Right ventricle myocardium superior (tissue), 1 donor: ENCODE results near the gene ETDC. TPM values are rescaled to one million over a fixed set of nuclear protein-coding genes. Genes with fewer than 3 reads are reported as not detected.

ENCODE experiments used
- ATAC-seq: fragments of 200-7000 bp; cut with Tn5 transposase; one replicate; pipeline ENCODE4 v1.9.1; 2020; ENCODE audit warnings: mild to moderate bottlenecking; ENCODE audit not compliant: poor library complexity
- DNase-seq: peaks from one replicate; pipeline ENCODE4 v3.0.0-alpha.2; 2020
- intact Hi-C: fragments of 100-400 bp; cut with DNase I; formaldehyde crosslinking; loops from one replicate; pipeline ENCODE4 v1.11.2; 2022
- total RNA-seq: library from RNA; stranded (reverse); fragmentation: NEBNext Ultra II Directional; extraction: Animal tissue kit (Norgen Biotek cat#: 25700); gene quantifications from one replicate; pipeline ENCODE4 v1.2.1, GENCODE V29; 2021
- donor health status: DM: no; HTN: yes; CAD: no; lungs with severe emphysema.

The ETDC gene
- total RNA-seq, 1 donor from 2014 or later: not detected

DNA sequence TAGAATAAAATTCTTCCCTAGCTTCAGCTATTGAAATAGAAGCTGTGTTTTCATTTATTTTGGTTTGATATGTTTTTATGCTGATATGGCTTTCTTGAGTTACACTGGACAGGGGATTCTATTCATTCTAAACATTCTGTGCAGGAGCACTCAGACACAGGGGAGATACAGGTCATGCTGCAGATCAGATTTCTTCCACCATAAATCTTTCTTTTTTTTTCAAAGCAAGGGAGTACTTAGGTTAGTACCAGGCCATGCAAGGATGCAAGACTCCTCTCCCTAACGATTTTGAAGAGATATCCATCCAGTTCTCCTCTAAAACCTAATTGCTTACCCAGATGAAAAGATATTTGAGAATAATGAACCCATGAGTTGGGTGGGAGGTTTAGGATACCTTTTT, 21.4 kb downstream of the ETDC start:
- DNase-seq (no peak), ATAC-seq (no peak)
- intact Hi-C loops: no loop called here

DNA sequence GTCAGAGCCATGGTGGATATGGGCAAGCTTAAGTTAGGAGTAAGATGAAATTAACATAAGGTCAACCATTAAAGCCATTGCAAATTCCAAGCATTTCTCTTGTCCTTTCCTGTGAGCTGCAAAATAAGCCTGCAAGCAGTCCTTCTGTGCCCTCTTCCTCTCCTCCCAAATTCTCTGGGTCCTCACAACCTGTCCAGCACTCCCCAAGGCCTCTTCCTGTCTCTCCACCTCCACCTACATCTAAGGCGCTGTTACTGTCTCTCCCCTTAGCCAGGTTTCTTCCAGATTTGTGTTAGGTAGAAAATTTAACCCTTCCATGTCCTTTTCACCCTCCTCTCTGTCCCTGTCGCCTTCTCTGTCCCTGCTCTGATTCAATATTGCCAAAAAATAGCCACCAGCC, 22.2 kb downstream of the ETDC start:
- ATAC-seq (no peak), DNase-seq (no peak)
- intact Hi-C loops: no loop called here

DNA sequence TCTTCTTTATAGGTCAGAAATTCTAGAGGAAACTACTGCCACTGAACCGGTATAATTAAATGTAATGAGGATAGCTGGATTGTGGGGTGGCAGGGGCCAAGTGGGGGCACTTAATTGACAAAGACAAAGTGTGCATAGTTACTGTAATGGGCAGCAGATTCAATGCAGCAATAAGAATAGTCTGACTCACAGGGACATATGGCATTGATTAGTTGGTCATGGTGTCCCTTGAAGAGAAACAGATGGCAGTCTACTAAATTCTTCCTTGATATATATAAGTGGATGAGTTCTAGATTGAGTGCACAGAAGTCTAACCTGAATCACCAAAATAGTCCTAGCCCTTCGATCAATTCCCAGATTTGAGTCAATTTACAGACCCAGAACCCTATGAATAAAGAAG, 31.6 kb downstream of the ETDC start:
- intact Hi-C loops: no loop called here
- DNase-seq (no peak), ATAC-seq (no peak)

DNA sequence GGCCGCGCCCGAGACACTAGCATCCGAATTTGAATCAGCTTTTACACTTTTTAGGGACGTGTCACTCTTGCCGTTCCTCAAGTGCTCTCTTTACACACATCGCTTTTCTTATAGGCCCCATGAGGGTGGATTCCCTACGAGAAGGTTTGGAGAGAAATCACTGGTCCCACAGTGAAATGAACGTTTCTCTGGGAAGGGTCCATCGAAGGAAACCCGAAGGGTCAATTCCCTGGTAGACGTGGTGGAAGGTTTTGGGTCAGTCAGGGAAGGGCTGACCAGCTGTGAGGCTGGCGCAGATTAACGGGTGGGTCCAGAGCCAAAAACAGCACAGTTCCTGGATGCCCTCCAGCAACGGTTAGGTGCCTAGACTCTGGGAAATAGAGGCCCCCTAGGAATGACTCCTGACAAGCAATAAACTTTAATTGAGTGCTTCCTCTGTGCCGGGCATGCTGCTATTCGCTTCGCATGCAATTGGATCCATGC, 35.9 kb downstream of the ETDC start:
- DNase-seq (peak; percentile 57), ATAC-seq (peak; percentile 50)
- intact Hi-C loops: no loop called here

DNA sequence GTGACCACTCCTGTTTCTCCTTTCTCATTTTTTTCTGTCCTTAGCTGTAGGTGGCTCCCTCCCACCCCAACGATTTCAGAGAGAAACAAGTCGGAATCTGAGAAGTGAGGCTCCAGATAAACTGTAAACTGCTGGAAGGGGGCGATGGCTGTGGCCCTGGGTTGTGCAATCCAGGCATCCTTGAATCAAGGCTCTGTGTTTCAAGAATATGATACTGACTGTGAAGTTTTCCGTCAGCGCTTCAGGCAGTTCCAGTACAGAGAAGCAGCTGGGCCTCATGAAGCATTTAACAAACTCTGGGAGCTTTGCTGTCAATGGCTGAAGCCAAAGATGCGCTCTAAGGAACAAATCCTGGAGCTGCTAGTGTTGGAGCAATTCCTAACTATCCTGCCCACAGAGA, 37.7 kb downstream of the ETDC start:
- intact Hi-C loops: no loop called here
- no peak for ATAC-seq
- DNase-seq: peak; percentile 37

DNA sequence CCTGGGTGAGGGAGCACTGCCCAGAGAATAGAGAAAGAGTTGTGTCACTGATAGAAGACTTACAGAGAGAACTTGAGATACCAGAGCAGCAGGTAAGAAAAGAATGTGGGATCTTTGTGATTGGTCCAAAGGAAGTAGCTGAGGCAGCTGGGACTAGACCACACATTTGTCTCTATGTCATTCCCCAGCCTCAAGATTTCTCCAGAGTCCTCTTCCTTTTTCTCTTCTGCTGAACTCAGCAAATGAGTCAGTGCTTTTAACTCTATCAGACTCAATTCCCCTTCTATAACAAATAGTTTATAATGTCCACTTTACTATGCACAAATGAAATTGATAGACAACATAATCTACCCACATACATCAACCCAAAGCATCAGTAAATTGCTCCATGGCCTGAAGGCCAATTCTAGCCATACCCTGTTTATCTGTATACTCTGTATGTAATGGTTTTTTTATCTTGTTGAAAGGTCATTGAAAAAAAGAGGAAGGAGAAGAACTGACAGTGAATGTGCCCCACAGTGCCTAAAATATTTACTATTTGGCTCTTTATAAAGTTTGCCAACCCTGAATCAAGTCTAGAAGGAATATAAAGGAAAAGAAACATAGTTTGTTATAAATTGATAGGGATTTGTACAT, 38.2 kb downstream of the ETDC start:
- intact Hi-C loops: no loop called here
- no peak for DNase-seq
- ATAC-seq: no peak

DNA sequence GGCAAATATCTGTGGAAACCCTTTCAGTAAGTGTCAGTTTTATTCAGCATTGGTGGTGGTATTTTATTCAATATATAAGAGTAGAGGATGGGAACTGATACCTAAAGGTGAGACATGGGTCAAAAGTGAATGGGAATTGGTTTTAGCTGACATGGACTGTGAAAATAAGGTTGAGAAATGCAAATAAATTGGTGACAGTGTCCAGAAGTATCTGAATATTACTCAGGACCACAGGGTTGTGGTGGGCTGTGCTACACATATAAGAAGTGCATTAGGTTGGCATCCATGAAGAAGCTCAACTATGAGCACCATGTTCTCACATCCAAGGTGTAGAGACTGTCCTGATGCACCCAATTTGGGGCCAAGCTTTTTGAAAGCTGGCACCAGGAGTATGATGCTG, 45.0 kb downstream of the ETDC start:
- no peak for DNase-seq
- ATAC-seq: no peak
- intact Hi-C loops: no loop called here

Other genes with a start within 250 kb of the ETDC start
- 1.6 TPM for gene SMIM10L2B, start 210.8 kb upstream of the ETDC start, total RNA-seq
- gene ETDB, start 189.0 kb upstream of the ETDC start, total RNA-seq: not detected
- not detected for gene CT55, start 138.1 kb upstream of the ETDC start, total RNA-seq
- gene ETDA, start 57.4 kb upstream of the ETDC start, total RNA-seq: not detected
- 3.6 TPM for gene ZNF75D, start 34.6 kb downstream of the ETDC start, total RNA-seq
- gene ZNF449, start 35.3 kb downstream of the ETDC start, total RNA-seq: 4.8 TPM
- 1.6 TPM for gene SMIM10L2A, start 112.5 kb downstream of the ETDC start, total RNA-seq
- 2.4 TPM for gene INTS6L, start 211.2 kb downstream of the ETDC start, total RNA-seq